CD4-positive, alpha-beta T cell (primary cell): ENCODE results near the gene MPV17. TPM values are rescaled to one million over a fixed set of nuclear protein-coding genes. Genes with fewer than 3 reads are reported as not detected.

Experiments
- ATAC-seq: fragments of 200-7000 bp; cut with Tn5 transposase; one replicate; pipeline ENCODE4 v1.10.0; 2022; ENCODE audit warnings: mild to moderate bottlenecking; ENCODE audit not compliant: poor library complexity
- CTCF ChIA-PET: fragments of 350-600 bp; sonication (Branson Sonifier 250); formaldehyde crosslinking; loops from one replicate; lab custom pipeline; 2021; ENCODE audit warnings: antibody characterized with exemption, inconsistent platforms; lab: Charles Lee
- POLR2A ChIA-PET: fragments of 350-600 bp; sonication (Branson Sonifier 250); formaldehyde crosslinking; loops from one replicate; lab custom pipeline; 2021; ENCODE audit warnings: antibody characterized with exemption, inconsistent platforms; lab: Charles Lee
- DNase-seq, 14 experiments: peaks; one replicate each; pipeline ENCODE4 v3.0.0-alpha.2; 2013 to 2020; ENCODE audit warnings: mixed read lengths in 2 of 14
- H3K27ac ChIP-seq, 2 donors: one replicate each; pipeline versions ENCODE4 v1.5.1 to v1.7.0; 2013; ENCODE audit warnings: low read length in 2 of 2, low read depth in 1 of 2, mild to moderate bottlenecking in 1 of 2
- H3K27me3 ChIP-seq, 2 experiments: 1 replicate in 1 of 2; 2 replicates in 1 of 2; pipeline versions ENCODE4 v1.6.1 to v1.7.0; 2013; ENCODE audit warnings: low read length in 2 of 2, control low read depth in 1 of 2, mild to moderate bottlenecking in 1 of 2, moderate library complexity in 1 of 2; ENCODE audit not compliant: insufficient read depth in 2 of 2, control insufficient read depth in 1 of 2
- H3K36me3 ChIP-seq: one replicate; pipeline ENCODE4 v1.6.1; 2013; ENCODE audit warnings: low read length, control low read depth; ENCODE audit not compliant: insufficient read depth
- H3K4me1 ChIP-seq: one replicate; pipeline ENCODE4 v1.6.1; 2013; ENCODE audit warnings: low read length, control low read depth; ENCODE audit not compliant: insufficient read depth
- H3K4me3 ChIP-seq: one replicate; pipeline ENCODE4 v1.5.1; 2013; ENCODE audit warnings: mild to moderate bottlenecking, low read length, moderate library complexity
- H3K9me3 ChIP-seq, 2 experiments: 1 replicate in 1 of 2; 2 replicates in 1 of 2; pipeline versions ENCODE4 v1.6.1 to v1.7.0; 2013; ENCODE audit warnings: low read length in 2 of 2, mild to moderate bottlenecking in 2 of 2, control low read depth in 1 of 2, moderate library complexity in 1 of 2; ENCODE audit not compliant: control insufficient read depth in 1 of 2, insufficient read depth in 1 of 2
- H3K27ac Mint-ChIP-seq: one replicate; pipeline ENCODE4 v1.8.0; 2020; ENCODE audit warnings: mixed read lengths
- H3K27me3 Mint-ChIP-seq: one replicate; pipeline ENCODE4 v1.8.0; 2021; ENCODE audit warnings: mixed read lengths
- H3K36me3 Mint-ChIP-seq: one replicate; pipeline ENCODE4 v1.8.0; 2021; ENCODE audit warnings: low read depth, mixed read lengths
- H3K4me1 Mint-ChIP-seq: one replicate; pipeline ENCODE4 v1.8.0; 2021; ENCODE audit warnings: low read depth, mixed read lengths
- H3K4me3 Mint-ChIP-seq: one replicate; pipeline ENCODE4 v1.8.0; 2020; ENCODE audit warnings: mild to moderate bottlenecking, mixed read lengths
- H3K9me3 Mint-ChIP-seq: one replicate; pipeline ENCODE4 v1.8.0; 2020; ENCODE audit warnings: mixed read lengths
- intact Hi-C, 2 experiments: fragments of 100-400 bp; cut with DNase I in 1 of 2; cut with micrococcal nuclease in 1 of 2; formaldehyde crosslinking; loops; one replicate each; pipeline versions ENCODE4 v1.15.1 to v1.9.0; 2023 to 2025; cut with DNase I, micrococcal nuclease
- total RNA-seq, 174 experiments: library from RNA in 2 of 174; stranded (reverse) in 2 of 174; gene quantifications; one replicate each; pipeline ENCODE4 v1.2.3 and lab custom pipeline; 2021 to 2026
- TF ChIP-seq, protein P1 (sequence below): fragments of 200-600 bp; IDR thresholded peaks from one replicate; pipeline ENCODE4 v1.8.0; 2022; ENCODE audit warnings: antibody characterized with exemption, mild to moderate bottlenecking

MPV17 gene
- total RNA-seq, 2 experiments from 2014 or later, result 29.3 to 31.0 TPM

DNA sequence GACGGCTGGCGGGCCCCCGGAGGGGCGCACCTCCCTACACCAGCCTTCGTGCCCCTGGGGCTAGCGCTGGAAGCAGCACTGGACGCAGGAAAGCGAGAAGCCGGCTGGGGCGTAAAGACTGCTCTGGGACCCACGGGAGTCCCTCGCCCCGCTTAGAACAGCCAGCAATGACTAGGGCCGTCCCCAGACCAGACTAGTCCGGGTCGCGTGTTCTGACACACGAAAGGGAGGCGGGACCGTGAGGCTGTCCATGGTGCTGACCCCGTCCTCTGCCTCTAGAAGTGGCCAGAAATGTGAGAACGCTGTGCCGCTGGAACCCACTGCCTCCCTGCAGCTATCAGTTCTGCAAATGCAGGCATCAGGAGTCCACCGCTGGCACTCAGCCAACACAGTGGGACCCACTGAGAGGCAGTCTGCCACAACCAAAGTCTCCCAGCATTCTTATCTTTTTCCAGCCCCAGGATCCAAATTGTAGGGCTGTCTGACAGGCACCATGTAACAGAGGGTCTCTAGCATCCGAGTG lies 14.5 kb downstream of the MPV17 start, which contains the start of gene UCN:
Gene UCN (minus strand): TSS at position 87 of the 523 bp plus-strand sequence. CDS start 550 bp downstream, outside the sequence.
- no peak for ATAC-seq
- Mint-ChIP-seq H3K36me3 (peaks cover 19% of the 10 kb centered on the region), H3K4me1 (peaks cover 1% of the 10 kb centered on the region), H3K27ac (no peak within 1 kb of the TSS), H3K4me3 (no peak within 1 kb of the TSS), H3K27me3 (peaks cover 30% of the 10 kb centered on the region), H3K9me3 (no peaks in the 10 kb centered on the region)
- H3K27me3 ChIP-seq, result peaks cover 24 to 27% of the 10 kb centered on the region in 2 experiments
- no peak within 1 kb of the TSS for H3K4me3 ChIP-seq
- H3K9me3 ChIP-seq, result peaks cover 0 to 10% of the 10 kb centered on the region in 2 experiments
- intact Hi-C loops, result no loop called here
- TF ChIP-seq, protein P1, sequence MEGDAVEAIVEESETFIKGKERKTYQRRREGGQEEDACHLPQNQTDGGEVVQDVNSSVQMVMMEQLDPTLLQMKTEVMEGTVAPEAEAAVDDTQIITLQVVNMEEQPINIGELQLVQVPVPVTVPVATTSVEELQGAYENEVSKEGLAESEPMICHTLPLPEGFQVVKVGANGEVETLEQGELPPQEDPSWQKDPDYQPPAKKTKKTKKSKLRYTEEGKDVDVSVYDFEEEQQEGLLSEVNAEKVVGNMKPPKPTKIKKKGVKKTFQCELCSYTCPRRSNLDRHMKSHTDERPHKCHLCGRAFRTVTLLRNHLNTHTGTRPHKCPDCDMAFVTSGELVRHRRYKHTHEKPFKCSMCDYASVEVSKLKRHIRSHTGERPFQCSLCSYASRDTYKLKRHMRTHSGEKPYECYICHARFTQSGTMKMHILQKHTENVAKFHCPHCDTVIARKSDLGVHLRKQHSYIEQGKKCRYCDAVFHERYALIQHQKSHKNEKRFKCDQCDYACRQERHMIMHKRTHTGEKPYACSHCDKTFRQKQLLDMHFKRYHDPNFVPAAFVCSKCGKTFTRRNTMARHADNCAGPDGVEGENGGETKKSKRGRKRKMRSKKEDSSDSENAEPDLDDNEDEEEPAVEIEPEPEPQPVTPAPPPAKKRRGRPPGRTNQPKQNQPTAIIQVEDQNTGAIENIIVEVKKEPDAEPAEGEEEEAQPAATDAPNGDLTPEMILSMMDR, result no peak
- peaks cover 10% of the 10 kb centered on the region for H3K36me3 ChIP-seq
- DNase-seq, result peak in 1 of 14 experiments; percentile 20
- ChIA-PET POLR2A (no interaction called here), CTCF (interaction anchor here (1.1 kb wide), 1 partner anchor 29 kb away, joined by 4 read pairs; no protein-coding TSS in a partner anchor)
- H3K27ac ChIP-seq, result no peak within 1 kb of the TSS
- peaks cover 14% of the 10 kb centered on the region for H3K4me1 ChIP-seq

DNA sequence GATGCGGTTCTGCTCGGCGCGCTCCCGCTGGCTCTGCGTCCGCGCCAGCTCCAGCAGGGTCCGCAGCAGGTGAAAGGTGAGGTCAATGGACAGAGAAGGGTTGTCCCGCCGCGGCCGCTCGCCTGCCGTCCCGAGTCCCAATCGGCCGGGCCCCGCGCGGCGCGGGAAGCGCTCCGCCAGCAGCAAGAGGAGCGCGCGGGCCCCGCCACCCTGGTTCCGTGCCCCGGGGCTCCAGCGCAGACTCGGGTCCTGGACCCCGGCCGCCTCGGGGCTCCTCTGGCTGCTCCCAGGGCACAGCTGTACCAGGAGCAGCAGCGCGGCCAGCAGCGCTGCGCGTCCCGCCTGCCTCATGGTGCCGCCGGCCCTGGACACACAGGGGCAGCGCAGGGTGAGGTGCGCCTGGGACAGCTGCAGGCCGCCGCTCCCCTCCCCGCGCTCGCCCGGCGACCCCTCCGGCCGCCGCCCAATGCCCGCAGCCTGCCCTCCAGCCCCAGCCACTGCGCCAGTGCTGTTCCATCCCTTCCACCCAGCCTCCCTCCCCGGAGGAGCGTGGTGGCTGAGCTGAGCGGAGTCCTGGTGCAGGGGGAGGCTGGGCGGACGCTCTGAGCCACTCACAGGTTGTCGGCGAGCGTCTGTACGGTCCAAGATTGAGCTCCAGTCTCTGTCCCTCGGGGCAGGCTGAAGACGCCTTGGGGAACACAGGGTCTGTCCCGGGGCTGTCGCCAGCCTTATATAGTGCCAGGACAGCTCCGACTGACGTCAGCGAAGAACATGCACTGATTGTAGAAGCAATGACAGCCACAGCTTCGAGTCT lies 15.1 kb downstream of the MPV17 start:
- Mint-ChIP-seq H3K4me3 (no peak overlapping the region), H3K27me3 (peaks cover 31% of the 10 kb centered on the region), H3K4me1 (peaks cover 8% of the 10 kb centered on the region), H3K36me3 (peaks cover 19% of the 10 kb centered on the region), H3K27ac (no peak overlapping the region), H3K9me3 (no peaks in the 10 kb centered on the region)
- TF ChIP-seq, protein P1, result no peak
- ChIA-PET POLR2A (no interaction called here), CTCF (interaction anchor here (1.1 kb wide), 1 partner anchor 28 kb away, joined by 4 read pairs; no protein-coding TSS in a partner anchor)
- Histone ChIP-seq H3K27ac (no peak overlapping the region), H3K9me3 (peaks cover 0 to 10% of the 10 kb centered on the region in 2 experiments), H3K4me3 (no peak overlapping the region), H3K27me3 (peaks cover 24 to 27% of the 10 kb centered on the region in 2 experiments), H3K4me1 (peaks cover 20% of the 10 kb centered on the region), H3K36me3 (peaks cover 10% of the 10 kb centered on the region)
- ATAC-seq, result no peak
- no peak for DNase-seq
- intact Hi-C loops, result no loop called here

DNA sequence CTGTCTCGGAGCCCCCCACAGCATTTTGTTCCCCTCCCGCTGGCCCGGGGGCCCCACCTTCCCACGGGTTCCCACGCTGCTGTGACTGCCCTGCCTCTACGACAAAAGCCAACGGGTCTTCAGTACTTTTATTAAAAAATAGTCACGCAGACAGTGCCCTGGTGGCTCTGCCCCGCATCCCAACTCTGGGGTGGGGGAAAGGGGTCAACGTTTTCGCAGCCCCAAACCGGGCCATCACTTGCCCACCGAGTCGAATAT lies 15.7 kb downstream of the MPV17 start:
- Histone ChIP-seq H3K9me3 (peaks cover 0 to 10% of the 10 kb centered on the region in 2 experiments), H3K4me3 (peak overlapping the region; percentile 36), H3K4me1 (peaks cover 20% of the 10 kb centered on the region), H3K27me3 (peaks cover 24 to 27% of the 10 kb centered on the region in 2 experiments), H3K27ac (no peak overlapping the region), H3K36me3 (peaks cover 9% of the 10 kb centered on the region)
- Mint-ChIP-seq H3K27ac (no peak overlapping the region), H3K27me3 (peaks cover 31% of the 10 kb centered on the region), H3K4me1 (peaks cover 10% of the 10 kb centered on the region), H3K9me3 (no peaks in the 10 kb centered on the region), H3K36me3 (peaks cover 14% of the 10 kb centered on the region), H3K4me3 (no peak overlapping the region)
- ChIA-PET CTCF (interaction anchor here (0.5 kb wide), 1 partner anchor 38 kb away, joined by 3 read pairs; no protein-coding TSS in a partner anchor), POLR2A (no interaction called here)
- TF ChIP-seq, protein P1, result no peak
- no peak for ATAC-seq
- DNase-seq, result no peak
- intact Hi-C loops, result no loop called here
